A673 (cell line): ENCODE data around the gene NFKBIB. TPM values are rescaled to one million over a fixed set of nuclear protein-coding genes. Genes with fewer than 3 reads are reported as not detected.

ENCODE experiments used
- BruUV-seq: library from RNA; stranded (reverse); fragments of 400-500 nt; replicated peaks from 2 replicates; lab custom pipeline; 2021; lab: Mats Ljungman, UMichigan
- CTCF ChIA-PET: fragments of 300-600 bp; sonication (Branson Sonifier 250); formaldehyde crosslinking; loops from one replicate; lab custom pipeline; 2022; ENCODE audit warnings: antibody characterized with exemption; lab: Charles Lee
- POLR2A ChIA-PET: fragments of 300-600 bp; sonication (Branson Sonifier 250); formaldehyde crosslinking; loops from one replicate; lab custom pipeline; 2022; ENCODE audit warnings: antibody characterized with exemption; ENCODE audit not compliant: low non-redundant PET; lab: Charles Lee
- DNase-seq: peaks from one replicate; pipeline ENCODE4 v3.0.0-alpha.2; 2015; ENCODE audit warnings: low spot score
- H3K27ac ChIP-seq: fragments of 200-600 bp; sonication (generic); 2 replicates; pipeline ENCODE4 v1.5.1; 2016; ENCODE audit warnings: mixed run types, low read depth, mild to moderate bottlenecking, mixed read lengths, antibody characterized with exemption, low read length; ENCODE audit not compliant: poor library complexity, severe bottlenecking
- H3K27me3 ChIP-seq: fragments of 200-600 bp; sonication (generic); replicated peaks from 2 replicates; pipeline ENCODE4 v1.6.1; 2017; ENCODE audit warnings: mixed run types, low read depth, mild to moderate bottlenecking, mixed read lengths, antibody characterized with exemption, low read length; ENCODE audit not compliant: insufficient read depth, poor library complexity
- H3K36me3 ChIP-seq: fragments of 200-600 bp; sonication (generic); 2 replicates; pipeline ENCODE4 v1.6.1; 2016; ENCODE audit warnings: mixed run types, mild to moderate bottlenecking, mixed read lengths, antibody characterized with exemption, low read length; ENCODE audit not compliant: insufficient read depth, poor library complexity, severe bottlenecking
- H3K4me1 ChIP-seq: fragments of 200-600 bp; sonication (generic); 2 replicates; pipeline ENCODE4 v1.6.1; 2017; ENCODE audit warnings: mixed run types, mild to moderate bottlenecking, mixed read lengths, antibody characterized with exemption, low read length; ENCODE audit not compliant: insufficient read depth, poor library complexity, severe bottlenecking
- H3K4me3 ChIP-seq: fragments of 200-600 bp; sonication (generic); 2 replicates; pipeline ENCODE4 v1.5.1; 2016; ENCODE audit warnings: low read depth, mixed run types, mild to moderate bottlenecking, mixed read lengths, low read length; ENCODE audit not compliant: poor library complexity, severe bottlenecking
- H3K9me3 ChIP-seq: fragments of 200-600 bp; sonication (generic); 2 replicates; pipeline ENCODE4 v1.6.1; 2016; ENCODE audit warnings: mixed run types, low read depth, mild to moderate bottlenecking, mixed read lengths, antibody characterized with exemption, low read length; ENCODE audit not compliant: poor library complexity, severe bottlenecking
- EZH2 ChIP-seq: fragments of 200-600 bp; sonication (generic); IDR thresholded peaks from 2 replicates; pipeline ENCODE4 v1.6.1; 2017; ENCODE audit warnings: borderline replicate concordance, low read depth, mild to moderate bottlenecking, mixed read lengths, antibody characterized with exemption, low read length; ENCODE audit not compliant: poor library complexity, severe bottlenecking
- intact Hi-C: fragments of 100-400 bp; cut with micrococcal nuclease; formaldehyde crosslinking; loops from one replicate; pipeline ENCODE4 v1.10.0; 2022; ENCODE audit not compliant: unreplicated experiment
- total RNA-seq: library from RNA; stranded (reverse); gene quantifications from 2 replicates; pipeline ENCODE4 v1.2.3, GENCODE V29; 2021
- TF ChIP-seq, protein P1 (sequence below): fragments of 300-800, 200-600 bp; sonication (generic); conservative IDR thresholded peaks from 2 replicates; pipeline ENCODE4 v1.5.1; 2017; ENCODE audit warnings: low read depth, mild to moderate bottlenecking, antibody characterized with exemption, low read length, moderate library complexity, mixed read lengths

Gene NFKBIB
- total RNA-seq, 1 experiment from 2014 or later = 51.9 TPM

DNA sequence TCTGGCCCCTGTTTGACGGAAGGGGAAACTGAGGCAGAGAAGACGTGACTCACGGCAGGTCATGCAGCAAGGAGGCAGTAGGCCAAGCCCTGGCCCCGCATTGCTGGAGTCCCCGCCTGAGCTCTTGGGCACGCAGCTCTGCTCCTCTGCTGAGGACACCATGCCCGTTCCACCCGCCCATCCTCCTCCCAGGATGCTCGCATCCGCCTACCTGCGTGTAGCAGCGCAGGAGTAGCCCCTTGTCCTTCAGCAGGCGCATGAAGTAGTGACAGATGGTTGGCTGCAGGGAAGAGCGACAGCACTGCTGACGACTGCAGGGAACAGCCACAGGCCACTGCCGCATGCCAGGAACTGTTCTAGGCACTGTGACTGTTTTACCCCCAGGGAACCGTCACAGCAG, 10.9 kb upstream of the NFKBIB start:
- DNase-seq = no peak
- no TSS peak for BruUV-seq
- no peaks in the 10 kb centered on the region for H3K27me3 ChIP-seq
- no peaks in the 10 kb centered on the region for H3K9me3 ChIP-seq
- H3K4me3 ChIP-seq = no peak overlapping the region
- ChIA-PET POLR2A (no interaction called here), CTCF (interaction anchor here (1.5 kb wide), 1 partner anchor 11 kb away, joined by 7 read pairs; the partner anchor contains the start of gene NFKBIB)
- H3K4me1 ChIP-seq = no peaks in the 10 kb centered on the region
- no peak overlapping the region for H3K27ac ChIP-seq
- no peaks in the 10 kb centered on the region for H3K36me3 ChIP-seq
- intact Hi-C loops = no loop called here
- TF ChIP-seq, protein P1, sequence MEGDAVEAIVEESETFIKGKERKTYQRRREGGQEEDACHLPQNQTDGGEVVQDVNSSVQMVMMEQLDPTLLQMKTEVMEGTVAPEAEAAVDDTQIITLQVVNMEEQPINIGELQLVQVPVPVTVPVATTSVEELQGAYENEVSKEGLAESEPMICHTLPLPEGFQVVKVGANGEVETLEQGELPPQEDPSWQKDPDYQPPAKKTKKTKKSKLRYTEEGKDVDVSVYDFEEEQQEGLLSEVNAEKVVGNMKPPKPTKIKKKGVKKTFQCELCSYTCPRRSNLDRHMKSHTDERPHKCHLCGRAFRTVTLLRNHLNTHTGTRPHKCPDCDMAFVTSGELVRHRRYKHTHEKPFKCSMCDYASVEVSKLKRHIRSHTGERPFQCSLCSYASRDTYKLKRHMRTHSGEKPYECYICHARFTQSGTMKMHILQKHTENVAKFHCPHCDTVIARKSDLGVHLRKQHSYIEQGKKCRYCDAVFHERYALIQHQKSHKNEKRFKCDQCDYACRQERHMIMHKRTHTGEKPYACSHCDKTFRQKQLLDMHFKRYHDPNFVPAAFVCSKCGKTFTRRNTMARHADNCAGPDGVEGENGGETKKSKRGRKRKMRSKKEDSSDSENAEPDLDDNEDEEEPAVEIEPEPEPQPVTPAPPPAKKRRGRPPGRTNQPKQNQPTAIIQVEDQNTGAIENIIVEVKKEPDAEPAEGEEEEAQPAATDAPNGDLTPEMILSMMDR = no peak
- TF ChIP-seq EZH2 = no peak

DNA sequence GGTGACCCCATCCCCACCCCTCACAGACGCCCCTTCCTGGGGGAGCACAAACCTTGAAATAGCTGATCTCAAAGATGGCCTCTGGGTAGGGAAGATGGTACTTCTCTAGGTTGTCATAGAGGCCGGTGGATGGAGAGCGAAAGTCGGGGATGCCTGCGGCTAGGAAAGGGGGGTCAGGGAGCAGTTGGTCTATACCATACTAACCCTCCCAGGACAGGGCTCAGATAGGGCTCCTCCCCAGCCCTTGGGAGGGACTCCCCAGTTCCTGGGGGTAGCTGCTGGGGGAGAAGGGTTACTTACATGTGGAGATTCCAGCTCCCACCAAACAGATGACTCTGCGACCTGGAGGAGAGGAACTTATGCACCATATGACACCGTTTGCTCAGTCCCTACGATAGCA, 10.0 kb upstream of the NFKBIB start:
- no peak for TF ChIP-seq EZH2
- TF ChIP-seq, protein P1 = no peak
- no TSS peak for BruUV-seq
- no peaks in the 10 kb centered on the region for H3K4me1 ChIP-seq
- intact Hi-C loops = no loop called here
- no peaks in the 10 kb centered on the region for H3K9me3 ChIP-seq
- no peaks in the 10 kb centered on the region for H3K36me3 ChIP-seq
- no peak for DNase-seq
- no peak overlapping the region for H3K4me3 ChIP-seq
- POLR2A ChIA-PET = no interaction called here
- no peaks in the 10 kb centered on the region for H3K27me3 ChIP-seq
- CTCF ChIA-PET = no interaction called here
- no peak overlapping the region for H3K27ac ChIP-seq

DNA sequence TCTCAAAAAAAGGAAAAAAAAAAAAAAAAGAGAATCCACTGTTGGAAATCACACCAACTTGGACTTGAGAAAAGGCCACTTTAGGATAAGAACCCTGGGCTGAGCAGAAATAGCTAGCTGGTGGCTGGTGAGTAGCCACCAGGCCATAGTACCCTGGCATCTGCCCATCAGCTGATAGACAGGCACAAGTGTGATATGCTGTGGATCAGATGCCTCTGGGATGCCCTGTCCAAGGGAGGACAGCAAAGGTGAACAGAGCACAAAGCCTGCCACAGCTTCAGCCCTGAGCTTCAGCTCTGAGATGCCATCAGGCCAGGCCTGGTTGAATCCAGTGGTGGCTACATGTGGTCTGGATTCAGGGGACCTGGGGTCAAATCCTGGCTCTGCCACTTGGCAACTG, 9.1 kb upstream of the NFKBIB start:
- Histone ChIP-seq H3K36me3 (no peaks in the 10 kb centered on the region), H3K27ac (no peak overlapping the region), H3K4me1 (no peaks in the 10 kb centered on the region), H3K4me3 (no peak overlapping the region), H3K9me3 (no peaks in the 10 kb centered on the region), H3K27me3 (no peaks in the 10 kb centered on the region)
- TF ChIP-seq EZH2 = no peak
- TF ChIP-seq, protein P1 = no peak
- BruUV-seq = no TSS peak
- ChIA-PET CTCF (no interaction called here), POLR2A (no interaction called here)
- intact Hi-C loops = no loop called here
- no peak for DNase-seq
